Esophagus muscularis mucosa (tissue), 4 donors: ENCODE results near the gene SEMA5A. TPM values are rescaled to one million over a fixed set of nuclear protein-coding genes. Genes with fewer than 3 reads are reported as not detected.

Experiments
- DNase-seq: peaks from one replicate; pipeline ENCODE4 v3.0.0-alpha.2; 2017; ENCODE audit errors: extremely low spot score
- H3K27ac ChIP-seq, 4 donors: fragments of 200-600 bp; sonication (generic); replicated peaks in 1 of 4; 1 replicate in 3 of 4; 2 replicates in 1 of 4; pipeline ENCODE4 v1.5.1; 2016 to 2019; ENCODE audit warnings: mild to moderate bottlenecking in 1 of 4
- H3K27me3 ChIP-seq, 4 donors: fragments of 200-600 bp; sonication (generic); one replicate each; pipeline versions ENCODE4 v1.5.1 to v1.6.0; 2016 to 2019
- H3K36me3 ChIP-seq, 4 donors: fragments of 200-600 bp; sonication (generic); one replicate each; pipeline ENCODE4 v1.5.1; 2016 to 2019
- H3K4me1 ChIP-seq, 4 donors: fragments of 200-600 bp; sonication (generic); one replicate each; pipeline ENCODE4 v1.5.1; 2016 to 2019
- H3K4me3 ChIP-seq, 4 donors: fragments of 200-600 bp; sonication (generic); 1 replicate in 2 of 4; 2 replicates in 2 of 4; pipeline ENCODE4 v1.5.1; 2016 to 2019; ENCODE audit warnings: mild to moderate bottlenecking in 4 of 4, moderate library complexity in 1 of 4
- H3K9me3 ChIP-seq, 4 donors: fragments of 200-600 bp; sonication (generic); 1 replicate in 3 of 4; 2 replicates in 1 of 4; pipeline ENCODE4 v1.5.1; 2016 to 2019
- EP300 ChIP-seq: sonication (generic); formaldehyde crosslinking; IDR thresholded peaks from one replicate; pipeline ENCODE4 v1.6.1; 2017; ENCODE audit warnings: antibody characterized with exemption
- POLR2A ChIP-seq: fragments of 450-650 bp; IDR thresholded peaks from one replicate; pipeline ENCODE4 v1.6.1; 2017; ENCODE audit warnings: antibody characterized with exemption, moderate library complexity, mild to moderate bottlenecking, low read depth
- POLR2AphosphoS5 ChIP-seq, 2 donors: sonication (generic); formaldehyde crosslinking; IDR thresholded peaks; one replicate each; pipeline ENCODE4 v1.6.1; 2017; ENCODE audit warnings: antibody characterized with exemption in 2 of 2
- WGBS: methylation state at CpG from one replicate; pipeline ENCODE4 v1.1.5; 2018; 5-methylcytosine and 5-hydroxymethylcytosine counted together
- intact Hi-C: fragments of 100-400 bp; cut with DNase I; formaldehyde crosslinking; loops from one replicate; pipeline ENCODE4 v1.15.1; 2023
- total RNA-seq, 4 donors: library from RNA; depleted of rRNA; stranded (reverse); fragments of >200 nt; gene quantifications; one replicate each; pipeline versions ENCODE4 v1.1.0 to v1.2.1, GENCODE V29; 2016
- TF ChIP-seq, protein P1 (sequence below), 3 experiments: fragments of 200-600 bp in 2 of 3; fragments of 450-650 bp in 1 of 3; sonication (generic) in 2 of 3; IDR thresholded peaks; one replicate each; pipeline ENCODE4 v1.5.1; 2017 to 2019; ENCODE audit warnings: antibody characterized with exemption in 3 of 3, mild to moderate bottlenecking in 2 of 3, moderate library complexity in 1 of 3

Gene SEMA5A
- total RNA-seq, 4 donors from 2014 or later: 2.1 to 5.6 (median 3.5) TPM

DNA sequence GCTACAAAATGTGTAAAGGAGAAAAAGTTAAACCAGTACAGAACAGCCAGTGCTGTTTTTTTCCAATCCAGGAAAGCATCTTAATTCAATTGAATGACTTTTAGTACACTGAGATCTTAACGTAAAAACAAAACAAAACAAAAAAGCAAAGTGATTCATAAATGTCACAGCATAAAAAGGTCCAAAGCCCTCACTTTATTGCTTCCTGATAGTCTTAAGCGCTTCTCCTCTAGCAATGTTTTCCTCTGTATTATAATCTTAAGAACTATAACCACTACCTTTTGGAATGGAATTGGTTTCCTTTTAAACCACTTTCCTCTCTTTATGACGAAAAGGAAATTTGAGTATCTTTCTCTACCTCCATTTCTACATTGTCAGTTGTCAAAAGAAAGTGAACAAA lies 91.4 kb downstream of the SEMA5A start:
- Histone ChIP-seq H3K4me1 (peaks cover 0 to 15% (median 0%) of the 10 kb centered on the region in 4 donors), H3K9me3 (peaks cover 0 to 7% (median 0%) of the 10 kb centered on the region in 4 donors), H3K4me3 (no peak overlapping the region), H3K36me3 (no peaks in the 10 kb centered on the region), H3K27me3 (no peaks in the 10 kb centered on the region), H3K27ac (no peak overlapping the region)
- WGBS: 74% methylated on average over 3 of the region's 3 CpGs
- TF ChIP-seq, protein P1, sequence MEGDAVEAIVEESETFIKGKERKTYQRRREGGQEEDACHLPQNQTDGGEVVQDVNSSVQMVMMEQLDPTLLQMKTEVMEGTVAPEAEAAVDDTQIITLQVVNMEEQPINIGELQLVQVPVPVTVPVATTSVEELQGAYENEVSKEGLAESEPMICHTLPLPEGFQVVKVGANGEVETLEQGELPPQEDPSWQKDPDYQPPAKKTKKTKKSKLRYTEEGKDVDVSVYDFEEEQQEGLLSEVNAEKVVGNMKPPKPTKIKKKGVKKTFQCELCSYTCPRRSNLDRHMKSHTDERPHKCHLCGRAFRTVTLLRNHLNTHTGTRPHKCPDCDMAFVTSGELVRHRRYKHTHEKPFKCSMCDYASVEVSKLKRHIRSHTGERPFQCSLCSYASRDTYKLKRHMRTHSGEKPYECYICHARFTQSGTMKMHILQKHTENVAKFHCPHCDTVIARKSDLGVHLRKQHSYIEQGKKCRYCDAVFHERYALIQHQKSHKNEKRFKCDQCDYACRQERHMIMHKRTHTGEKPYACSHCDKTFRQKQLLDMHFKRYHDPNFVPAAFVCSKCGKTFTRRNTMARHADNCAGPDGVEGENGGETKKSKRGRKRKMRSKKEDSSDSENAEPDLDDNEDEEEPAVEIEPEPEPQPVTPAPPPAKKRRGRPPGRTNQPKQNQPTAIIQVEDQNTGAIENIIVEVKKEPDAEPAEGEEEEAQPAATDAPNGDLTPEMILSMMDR (IDR thresholded peaks at IDR 0.05): no peak
- TF ChIP-seq EP300 (no peak), POLR2AphosphoS5 (IDR thresholded peaks at IDR 0.05) (no peak), POLR2A (no peak)
- DNase-seq: no peak
- intact Hi-C loops: no loop called here

DNA sequence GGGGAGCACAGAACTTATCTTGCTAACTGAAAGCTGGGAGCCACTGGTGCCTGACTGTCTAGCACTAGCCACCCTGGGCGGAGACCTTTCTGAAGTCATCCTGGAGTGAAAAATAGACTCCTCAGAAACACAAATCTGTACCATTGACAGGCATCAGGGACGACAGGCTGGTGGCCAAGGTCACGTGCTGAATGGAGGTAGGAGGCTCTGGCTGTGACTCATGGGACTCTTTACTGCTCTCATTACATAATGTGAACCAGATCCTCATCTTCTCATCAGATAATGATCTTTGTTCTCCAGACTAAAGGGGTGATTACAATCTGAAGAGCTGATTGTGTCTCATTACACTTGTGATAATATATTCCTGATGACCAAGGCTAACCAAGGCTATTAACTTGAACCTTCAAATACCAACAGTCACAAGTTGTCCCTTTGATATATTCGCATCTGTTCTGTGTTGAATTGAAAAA lies 91.8 kb downstream of the SEMA5A start:
- no peak overlapping the region for H3K27ac ChIP-seq

DNA sequence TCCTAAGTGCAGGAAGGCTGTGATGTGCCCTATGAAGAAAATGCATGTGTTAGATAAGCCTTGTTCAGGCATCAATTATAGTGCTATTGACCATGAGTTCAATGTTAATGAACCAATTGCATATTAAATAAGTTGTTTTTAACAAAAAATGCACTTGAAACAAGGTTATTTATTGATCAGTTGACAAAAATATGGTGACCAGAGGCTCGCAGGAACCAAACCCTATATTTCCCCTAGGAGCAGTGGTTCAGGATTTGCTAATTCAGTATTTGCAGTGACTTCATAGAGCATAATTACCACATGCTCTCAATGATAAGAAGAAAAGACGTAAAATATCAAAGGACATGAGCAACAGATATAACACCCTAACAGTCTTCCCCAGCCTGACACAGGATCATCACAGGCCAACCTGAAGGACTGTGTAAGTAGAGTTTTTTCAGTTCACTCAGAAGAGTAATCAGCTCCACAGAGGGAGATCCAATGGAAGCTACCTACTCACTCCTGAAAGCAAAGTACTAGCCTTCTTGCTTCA lies 92.3 kb downstream of the SEMA5A start:
- Histone ChIP-seq H3K4me1 (peaks cover 0 to 15% (median 0%) of the 10 kb centered on the region in 4 donors), H3K36me3 (no peaks in the 10 kb centered on the region), H3K9me3 (peaks cover 0 to 7% (median 0%) of the 10 kb centered on the region in 4 donors), H3K4me3 (no peak overlapping the region), H3K27ac (no peak overlapping the region), H3K27me3 (no peaks in the 10 kb centered on the region)
- TF ChIP-seq EP300 (no peak), POLR2AphosphoS5 (IDR thresholded peaks at IDR 0.05) (no peak), POLR2A (no peak)
- TF ChIP-seq, protein P1 (IDR thresholded peaks at IDR 0.05): no peak
- peak; percentile 60 for DNase-seq
- intact Hi-C loops: no loop called here
- WGBS: 89% methylated on average over 2 of the region's 2 CpGs

More for the DNA sequence above, 91.8 kb downstream of the SEMA5A start:
- TF ChIP-seq EP300: no peak
- no peak for TF ChIP-seq POLR2A
- no peak for TF ChIP-seq POLR2AphosphoS5 (IDR thresholded peaks at IDR 0.05)
- TF ChIP-seq, protein P1 (IDR thresholded peaks at IDR 0.05): no peak
- Histone ChIP-seq H3K4me1 (peaks cover 0 to 15% (median 0%) of the 10 kb centered on the region in 4 donors), H3K27me3 (no peaks in the 10 kb centered on the region), H3K36me3 (no peaks in the 10 kb centered on the region), H3K4me3 (no peak overlapping the region), H3K9me3 (peaks cover 0 to 7% (median 0%) of the 10 kb centered on the region in 4 donors)
- 73% methylated on average over 4 of the region's 4 CpGs for WGBS
- intact Hi-C loops: no loop called here
- DNase-seq: no peak

DNA sequence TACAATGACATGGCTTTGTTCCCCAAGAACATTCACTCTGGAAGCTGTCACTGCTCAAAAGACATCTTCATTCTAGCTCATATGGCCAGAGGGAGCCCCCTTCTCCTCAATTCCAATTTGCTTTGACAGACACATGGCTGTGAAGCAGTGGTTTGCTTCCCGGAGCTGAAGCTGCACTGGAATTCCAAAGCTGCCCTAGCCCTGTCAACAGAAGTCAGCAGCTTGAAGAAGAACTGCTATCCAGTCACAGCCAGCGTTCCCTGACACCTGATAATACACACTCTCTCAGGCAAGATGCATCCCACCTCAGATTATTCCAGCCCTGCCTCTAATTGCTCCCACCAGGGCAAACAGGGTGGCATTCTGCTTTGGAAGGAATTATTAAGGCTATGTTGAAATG lies 93.7 kb downstream of the SEMA5A start:
- Histone ChIP-seq H3K4me1 (peaks cover 0 to 15% (median 0%) of the 10 kb centered on the region in 4 donors), H3K9me3 (peaks cover 0 to 7% (median 0%) of the 10 kb centered on the region in 4 donors), H3K36me3 (no peaks in the 10 kb centered on the region), H3K27me3 (no peaks in the 10 kb centered on the region), H3K27ac (no peak overlapping the region), H3K4me3 (no peak overlapping the region)
- TF ChIP-seq POLR2A: no peak
- TF ChIP-seq, protein P1 (IDR thresholded peaks at IDR 0.05): no peak
- no peak for TF ChIP-seq POLR2AphosphoS5 (IDR thresholded peaks at IDR 0.05)
- intact Hi-C loops: no loop called here
- DNase-seq: peak; percentile 87
- 52% methylated on average over 2 of the region's 2 CpGs for WGBS

DNA sequence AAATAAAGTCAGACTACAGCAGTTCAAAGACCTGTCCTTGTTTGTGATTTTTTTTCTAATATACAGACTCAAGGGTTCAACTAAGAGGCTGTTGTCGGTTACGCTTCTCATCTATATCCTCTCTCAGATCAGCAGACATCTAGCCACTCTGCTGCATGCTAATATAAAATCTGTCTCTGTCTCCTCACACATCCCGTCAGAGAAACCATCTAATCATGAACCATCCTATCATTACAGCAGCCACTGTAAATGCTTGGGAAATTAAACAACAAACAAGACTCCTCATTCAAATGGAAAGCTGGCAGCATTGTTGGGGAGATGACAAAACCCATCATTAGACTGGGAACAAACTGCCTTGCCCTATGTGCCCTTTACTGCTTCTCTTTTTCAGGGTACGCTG lies 94.8 kb downstream of the SEMA5A start:
- Histone ChIP-seq H3K27ac (no peak overlapping the region), H3K9me3 (peaks cover 0 to 7% (median 0%) of the 10 kb centered on the region in 4 donors), H3K4me1 (peaks cover 0 to 7% (median 5%) of the 10 kb centered on the region in 4 donors), H3K4me3 (no peak overlapping the region), H3K27me3 (no peaks in the 10 kb centered on the region), H3K36me3 (no peaks in the 10 kb centered on the region)
- 80% methylated on average over 4 of the region's 4 CpGs for WGBS
- peak; percentile 26 for DNase-seq
- no peak for TF ChIP-seq EP300
- TF ChIP-seq POLR2A: no peak
- no peak for TF ChIP-seq POLR2AphosphoS5 (IDR thresholded peaks at IDR 0.05)
- TF ChIP-seq, protein P1 (IDR thresholded peaks at IDR 0.05): no peak
- intact Hi-C loops: no loop called here
